ENCODE data around the gene ELOVL2.

- TF ChIP-seq POLR2AphosphoS5 (IDR thresholded peaks at IDR 0.05; ENCODE audit: borderline replicate concordance, low read depth, low read length), result no peak
- TF ChIP-seq EZH2 (IDR thresholded peaks at IDR 0.05), result no peak
- TF ChIP-seq FOXP2 (optimal IDR thresholded peaks at IDR 0.05; ENCODE audit: control extremely low read depth, extremely low read length, insufficient read depth), result no peak
These were observed 98.3 kb downstream of the ELOVL2 start for GRCh38 chr6:10945845-10946244.

Measured in SK-N-MC (cell line).